ENCODE data around the gene A1BG.
"Not testable (repeated sequence)": the region's sequence is repeated elsewhere in the genome, so short reads cannot be mapped to it uniquely, and the experiment has no call there.

Gene A1BG

GRCh38 chr19:58350001-58350861 lies 3.1 kb downstream of the A1BG start (continued):
- no peak for TF ChIP-seq ZNF621 (tag by site-specific recombination; IDR thresholded peaks at IDR 0.05)
- TF ChIP-seq GLI2 (tag by site-specific recombination; IDR thresholded peaks at IDR 0.05; ENCODE audit: borderline replicate concordance, low read depth), result no peak
- no peak for TF ChIP-seq ZNF354C (tag by site-specific recombination; IDR thresholded peaks at IDR 0.05; ENCODE audit: borderline replicate concordance, low read depth)
- no peak for TF ChIP-seq ZNF114 (tag by site-specific recombination; IDR thresholded peaks at IDR 0.05)
- no peak for TF ChIP-seq ZNF48 (tag by site-specific recombination; IDR thresholded peaks at IDR 0.05)
- no peak for TF ChIP-seq ZNF26 (tag by site-specific recombination; IDR thresholded peaks at IDR 0.05)

GRCh38 chr19:58349590-58349989 lies 3.7 kb downstream of the A1BG start:
- POLR2A ChIA-PET, result no interaction called here
- Histone ChIP-seq H3K27ac (ENCODE audit: extremely low read depth, low read depth, low read length) (no peak overlapping the region), H3K4me1 (ENCODE audit: control insufficient read depth, insufficient read depth, low read length) (no peaks in the 10 kb centered on the region), H3K9me3 (ENCODE audit: control insufficient read depth, insufficient read depth, low read depth, low read length) (no peaks in the 10 kb centered on the region), H3K36me3 (ENCODE audit: control insufficient read depth in 2 of 2, insufficient read depth in 1 of 2, low read length in 2 of 2) (no peaks in the 10 kb centered on the region; a peak in 1 of 3 replicates), H3K4me3 (ENCODE audit: low read depth, low read length) (no peak overlapping the region)
- CTCF ChIA-PET, result interaction anchor here (0.5 to 1.2 kb wide), 2 partner anchors 53 to 130 kb away, joined by 3 to 7 read pairs; no protein-coding TSS in a partner anchor
- peak; percentile 81 for TF ChIP-seq PRDM1 (tag by site-specific recombination; IDR thresholded peaks at IDR 0.05)
- TF ChIP-seq ZNF777 (tag by site-specific recombination; IDR thresholded peaks at IDR 0.05; ENCODE audit: borderline replicate concordance), result no peak
- peak; percentile 79 for TF ChIP-seq ZNF366 (tag by site-specific recombination; conservative IDR thresholded peaks at IDR 0.05)
- no peak for TF ChIP-seq ZBTB10 (tag by site-specific recombination; IDR thresholded peaks at IDR 0.05)
- TF ChIP-seq SP2 (tag by site-specific recombination; IDR thresholded peaks at IDR 0.05), result no peak
- no peak for TF ChIP-seq ZFHX2 (tag by site-specific recombination; conservative IDR thresholded peaks at IDR 0.05)
- TF ChIP-seq ZNF138 (tag by site-specific recombination; IDR thresholded peaks at IDR 0.05; ENCODE audit: borderline replicate concordance), result no peak
- TF ChIP-seq ZNF530 (tag by site-specific recombination; IDR thresholded peaks at IDR 0.05; ENCODE audit: low read depth), result no peak
- TF ChIP-seq ZNF624 (tag by site-specific recombination; IDR thresholded peaks at IDR 0.05), result no peak
- TF ChIP-seq ZNF513 (tag by site-specific recombination; IDR thresholded peaks at IDR 0.05), result no peak

- Histone ChIP-seq H3K4me3 (ENCODE audit: low read depth, low read length) (peak overlapping the region; percentile 79), H3K27ac (ENCODE audit: extremely low read depth, low read depth, low read length) (peak overlapping the region; percentile 34; the same call in 1 of the 2 replicates)
- ChIA-PET POLR2A (interaction anchor here (0.6 to 3.0 kb wide), 9 partner anchors 15 to 1064 kb away, joined by 3 to 29 read pairs (median 6); partner anchors contain the start of genes ZBTB45, ZNF497, ZNF584 and ZNF8), CTCF (interaction anchor here (0.6 to 1.6 kb wide), 5 partner anchors 15 to 227 kb away, joined by 3 to 9 read pairs (median 3); partner anchors contain the start of genes ZBTB45 and ZNF497)
- H3K9me3 ChIP-seq (ENCODE audit: control insufficient read depth, insufficient read depth, low read depth, low read length); H3K4me1 ChIP-seq (ENCODE audit: control insufficient read depth, insufficient read depth, low read length); H3K36me3 ChIP-seq (ENCODE audit: control insufficient read depth in 2 of 2, insufficient read depth in 1 of 2, low read length in 2 of 2): not testable (repeated sequence)
- TF ChIP-seq ZBTB11 (tag by site-specific recombination; conservative IDR thresholded peaks at IDR 0.05; ENCODE audit: low read depth) (0 out of 2 replicates have a peak, but pooled peaks have one; percentile 7), ZBTB20 (tag by site-specific recombination; IDR thresholded peaks at IDR 0.05) (0 out of 2 replicates have a peak, but pooled peaks have one; percentile 64), ZNF335 (tag by site-specific recombination; conservative IDR thresholded peaks at IDR 0.05) (peak; percentile 64), ZNF600 (tag by site-specific recombination; IDR thresholded peaks at IDR 0.05) (peak; percentile 30; the same call in 1 of the 2 replicates), ZNF18 (tag by site-specific recombination; IDR thresholded peaks at IDR 0.05) (0 out of 2 replicates have a peak, but pooled peaks have one; percentile 9)
Observed at GRCh38 chr19:58348080-58348479, 5.2 kb downstream of the A1BG start.

Data from HEK293 (cell line).